Astrocyte (in vitro differentiated cells and primary cell): ENCODE data around the gene DENND2A. TPM values are rescaled to one million over a fixed set of nuclear protein-coding genes. Genes with fewer than 3 reads are reported as not detected.

Source experiments
- DNase-seq: peaks from one replicate; pipeline ENCODE4 v3.0.0-alpha.2; 2010; ENCODE audit warnings: low read depth
- FAIRE-seq: peaks from 2 replicates; lab custom pipeline; 2011; peaks lifted over from hg19 to GRCh38; lab: Jason Lieb, UNC
- H2AFZ ChIP-seq: 2 replicates; pipeline ENCODE4 v1.6.0; 2012; ENCODE audit warnings: low read depth, low read length, inconsistent platforms
- H3K27ac ChIP-seq: 2 replicates; pipeline ENCODE4 v1.5.1; 2011; ENCODE audit warnings: low read depth, low read length, inconsistent platforms
- H3K27me3 ChIP-seq: 2 replicates; pipeline ENCODE4 v1.6.0; 2011; ENCODE audit warnings: low read length, inconsistent platforms; ENCODE audit not compliant: insufficient read depth
- H3K36me3 ChIP-seq: 2 replicates; pipeline ENCODE4 v1.5.1; 2011; ENCODE audit warnings: low read length, inconsistent platforms; ENCODE audit not compliant: insufficient read depth
- H3K4me1 ChIP-seq: 2 replicates; pipeline ENCODE4 v1.5.1; 2011; ENCODE audit warnings: low read length, inconsistent platforms; ENCODE audit not compliant: insufficient read depth
- H3K4me2 ChIP-seq: 2 replicates; pipeline ENCODE4 v1.6.0; 2012; ENCODE audit warnings: low read length, inconsistent platforms
- H3K4me3 ChIP-seq: 2 replicates; pipeline ENCODE4 v1.5.1; 2011; ENCODE audit warnings: low read depth, mild to moderate bottlenecking, low read length, inconsistent platforms; ENCODE audit not compliant: insufficient read depth
- H3K79me2 ChIP-seq: 2 replicates; pipeline ENCODE4 v1.6.0; 2012; ENCODE audit warnings: mild to moderate bottlenecking, low read length, inconsistent platforms; ENCODE audit not compliant: insufficient read depth
- H3K9ac ChIP-seq: 2 replicates; pipeline ENCODE4 v1.6.0; 2012; ENCODE audit warnings: mild to moderate bottlenecking, low read length, inconsistent platforms
- H3K9me3 ChIP-seq: 2 replicates; pipeline ENCODE4 v1.5.1; 2012; ENCODE audit warnings: low read depth, mild to moderate bottlenecking, low read length, inconsistent platforms; ENCODE audit not compliant: insufficient read depth
- H4K20me1 ChIP-seq: 2 replicates; pipeline ENCODE4 v1.6.0; 2012; ENCODE audit warnings: low read length, inconsistent platforms; ENCODE audit not compliant: insufficient read depth
- H3K27ac Mint-ChIP-seq: one replicate; pipeline ENCODE4 v1.8.0; 2021; ENCODE audit warnings: mild to moderate bottlenecking, mixed read lengths; ENCODE audit not compliant: unreplicated experiment
- H3K27me3 Mint-ChIP-seq: one replicate; pipeline ENCODE4 v1.8.0; 2021; ENCODE audit warnings: low read depth, mixed read lengths; ENCODE audit not compliant: unreplicated experiment
- H3K36me3 Mint-ChIP-seq: one replicate; pipeline ENCODE4 v1.8.0; 2021; ENCODE audit warnings: low read depth, mixed read lengths; ENCODE audit not compliant: unreplicated experiment
- H3K4me1 Mint-ChIP-seq: one replicate; pipeline ENCODE4 v1.8.0; 2021; ENCODE audit warnings: low read depth, mixed read lengths; ENCODE audit not compliant: unreplicated experiment
- H3K4me3 Mint-ChIP-seq: one replicate; pipeline ENCODE4 v1.8.0; 2021; ENCODE audit warnings: mild to moderate bottlenecking, moderate library complexity, mixed read lengths; ENCODE audit not compliant: unreplicated experiment
- H3K9me3 Mint-ChIP-seq: one replicate; pipeline ENCODE4 v1.8.0; 2021; ENCODE audit warnings: mild to moderate bottlenecking, mixed read lengths; ENCODE audit not compliant: unreplicated experiment
- EZH2 ChIP-seq: IDR thresholded peaks from 2 replicates; pipeline ENCODE4 v1.6.1; 2012; ENCODE audit warnings: mild to moderate bottlenecking, low read length, inconsistent platforms; ENCODE audit not compliant: insufficient read depth
- total RNA-seq: library from RNA; stranded (reverse); gene quantifications from 2 replicates; pipeline ENCODE4 v1.2.1, GENCODE V29; 2021
- TF ChIP-seq, protein P1 (sequence below): IDR thresholded peaks from 2 replicates; pipeline ENCODE4 v1.5.1; 2011; ENCODE audit warnings: low read depth, mild to moderate bottlenecking, inconsistent platforms, low read length, moderate library complexity; ENCODE audit not compliant: insufficient read depth

Gene DENND2A
- total RNA-seq, 1 donor from 2014 or later = 42.1 TPM

DNA sequence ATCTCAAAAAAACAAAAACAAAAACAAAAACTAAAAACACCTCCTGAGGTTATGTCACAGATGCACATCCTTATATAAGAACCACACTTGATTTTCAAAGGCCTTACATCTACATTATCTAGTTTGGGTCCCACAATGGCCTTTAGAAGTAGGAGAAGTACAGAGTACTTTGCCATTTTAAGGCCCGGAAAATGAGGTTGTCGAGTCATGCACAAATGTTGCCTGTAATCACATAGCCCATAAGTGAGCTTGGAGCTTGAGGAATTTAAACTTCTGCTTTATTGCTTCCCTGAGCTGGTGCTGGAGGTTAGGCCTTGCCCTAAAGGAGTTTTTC is 151.6 kb downstream of the DENND2A start:
- Histone ChIP-seq H2AFZ (no peak overlapping the region), H3K4me3 (no peak overlapping the region), H3K27me3 (peaks cover 2% of the 10 kb centered on the region), H3K4me2 (no peak overlapping the region), H3K4me1 (no peaks in the 10 kb centered on the region), H4K20me1 (no peaks in the 10 kb centered on the region), H3K36me3 (no peaks in the 10 kb centered on the region), H3K27ac (no peak overlapping the region), H3K79me2 (no peaks in the 10 kb centered on the region), H3K9ac (no peak overlapping the region), H3K9me3 (no peaks in the 10 kb centered on the region)
- no peaks in the 10 kb centered on the region for H3K36me3 Mint-ChIP-seq
- TF ChIP-seq EZH2 = no peak
- TF ChIP-seq, protein P1, sequence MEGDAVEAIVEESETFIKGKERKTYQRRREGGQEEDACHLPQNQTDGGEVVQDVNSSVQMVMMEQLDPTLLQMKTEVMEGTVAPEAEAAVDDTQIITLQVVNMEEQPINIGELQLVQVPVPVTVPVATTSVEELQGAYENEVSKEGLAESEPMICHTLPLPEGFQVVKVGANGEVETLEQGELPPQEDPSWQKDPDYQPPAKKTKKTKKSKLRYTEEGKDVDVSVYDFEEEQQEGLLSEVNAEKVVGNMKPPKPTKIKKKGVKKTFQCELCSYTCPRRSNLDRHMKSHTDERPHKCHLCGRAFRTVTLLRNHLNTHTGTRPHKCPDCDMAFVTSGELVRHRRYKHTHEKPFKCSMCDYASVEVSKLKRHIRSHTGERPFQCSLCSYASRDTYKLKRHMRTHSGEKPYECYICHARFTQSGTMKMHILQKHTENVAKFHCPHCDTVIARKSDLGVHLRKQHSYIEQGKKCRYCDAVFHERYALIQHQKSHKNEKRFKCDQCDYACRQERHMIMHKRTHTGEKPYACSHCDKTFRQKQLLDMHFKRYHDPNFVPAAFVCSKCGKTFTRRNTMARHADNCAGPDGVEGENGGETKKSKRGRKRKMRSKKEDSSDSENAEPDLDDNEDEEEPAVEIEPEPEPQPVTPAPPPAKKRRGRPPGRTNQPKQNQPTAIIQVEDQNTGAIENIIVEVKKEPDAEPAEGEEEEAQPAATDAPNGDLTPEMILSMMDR = no peak
- no peaks in the 10 kb centered on the region for H3K27me3 Mint-ChIP-seq
- peaks cover 9% of the 10 kb centered on the region for H3K4me1 Mint-ChIP-seq
- DNase-seq = no peak
- no peaks in the 10 kb centered on the region for H3K9me3 Mint-ChIP-seq
- no peak for FAIRE-seq
- no peak overlapping the region for H3K27ac Mint-ChIP-seq
- H3K4me3 Mint-ChIP-seq = no peak overlapping the region

DNA sequence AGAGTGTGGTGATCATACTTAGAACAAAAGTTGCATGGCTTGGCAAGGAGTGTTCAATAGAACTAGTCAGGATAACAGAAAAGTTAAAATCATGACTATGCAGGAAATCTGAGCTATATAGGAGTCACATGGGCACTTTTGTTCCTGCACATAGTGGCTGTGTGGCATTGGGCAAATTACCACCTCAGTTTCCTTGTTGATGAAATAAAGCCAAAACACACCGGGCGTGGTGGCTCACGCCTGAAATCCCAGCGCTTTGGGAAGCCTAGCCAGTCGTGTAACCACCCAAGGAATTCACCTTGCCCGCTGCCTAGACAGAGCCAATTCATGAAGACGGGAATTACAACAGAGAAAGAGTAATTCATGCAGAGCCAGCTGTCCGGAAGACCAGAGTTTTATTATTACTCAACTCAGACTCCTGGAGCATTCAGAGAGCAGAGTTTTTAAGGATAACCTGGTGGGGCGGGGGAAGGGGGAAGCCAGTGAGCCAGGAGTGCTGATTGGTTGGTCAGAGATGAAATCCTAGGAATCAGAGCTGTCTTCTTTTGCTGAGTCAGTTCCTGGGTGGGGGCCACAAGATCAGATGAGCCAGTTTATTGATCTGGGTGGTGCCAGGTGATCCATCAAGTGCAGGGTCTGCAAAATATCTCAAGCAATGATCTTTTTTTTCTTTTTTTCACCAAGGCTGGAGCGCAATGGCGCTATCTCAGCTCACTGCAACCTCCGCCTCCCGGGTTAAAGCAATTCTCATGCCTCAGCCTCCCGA is 154.9 kb downstream of the DENND2A start:
- Histone ChIP-seq H3K9me3 (no peaks in the 10 kb centered on the region), H3K27ac (no peak overlapping the region), H3K9ac (no peak overlapping the region), H3K4me3 (no peak overlapping the region), H4K20me1 (no peaks in the 10 kb centered on the region), H3K4me1 (no peaks in the 10 kb centered on the region), H2AFZ (no peak overlapping the region), H3K27me3 (peaks cover 2% of the 10 kb centered on the region), H3K4me2 (no peak overlapping the region), H3K79me2 (no peaks in the 10 kb centered on the region), H3K36me3 (no peaks in the 10 kb centered on the region)
- Mint-ChIP-seq H3K27me3 (no peaks in the 10 kb centered on the region), H3K9me3 (no peaks in the 10 kb centered on the region), H3K36me3 (no peaks in the 10 kb centered on the region), H3K27ac (no peak overlapping the region), H3K4me3 (no peak overlapping the region), H3K4me1 (peaks cover 9% of the 10 kb centered on the region)
- TF ChIP-seq EZH2 = no peak
- TF ChIP-seq, protein P1 = no peak
- DNase-seq (no peak), FAIRE-seq (no peak)

DNA sequence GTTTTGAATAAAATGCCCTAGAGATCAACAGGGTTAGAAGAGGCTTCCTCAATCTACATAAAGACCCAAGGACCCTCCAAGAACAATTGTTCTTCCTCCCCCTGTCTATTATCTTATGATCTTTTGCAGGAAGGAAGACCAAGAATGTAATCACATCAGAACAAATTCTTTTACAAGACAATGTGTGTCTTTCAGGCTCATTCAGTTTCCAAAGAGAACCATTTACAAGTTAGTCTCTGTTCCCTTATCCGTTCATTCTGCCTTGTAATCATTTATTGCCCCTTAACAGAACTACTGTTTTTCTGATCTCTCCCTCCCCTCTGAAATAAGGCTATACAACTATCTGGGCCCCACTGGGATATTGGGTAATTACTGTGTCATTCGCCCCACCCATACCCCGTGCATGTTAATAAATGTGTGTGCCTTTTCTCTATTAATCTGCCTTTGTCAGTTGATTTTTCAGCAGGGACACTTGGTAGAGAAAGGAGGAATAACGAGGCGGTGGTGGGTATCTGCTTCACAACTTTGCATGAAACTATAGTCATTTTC is 155.6 kb downstream of the DENND2A start:
- H3K4me1 Mint-ChIP-seq = peaks cover 9% of the 10 kb centered on the region
- H3K4me2 ChIP-seq = no peak overlapping the region

More for the DNA sequence above, 155.6 kb downstream of the DENND2A start:
- Histone ChIP-seq H3K9ac (no peak overlapping the region), H2AFZ (no peak overlapping the region), H3K9me3 (no peaks in the 10 kb centered on the region), H3K79me2 (no peaks in the 10 kb centered on the region), H3K4me1 (no peaks in the 10 kb centered on the region), H3K36me3 (no peaks in the 10 kb centered on the region), H3K27ac (no peak overlapping the region), H3K4me3 (no peak overlapping the region), H4K20me1 (no peaks in the 10 kb centered on the region), H3K27me3 (peaks cover 2% of the 10 kb centered on the region)
- no peak for FAIRE-seq
- Mint-ChIP-seq H3K36me3 (no peaks in the 10 kb centered on the region), H3K27ac (no peak overlapping the region), H3K9me3 (no peaks in the 10 kb centered on the region), H3K27me3 (no peaks in the 10 kb centered on the region), H3K4me3 (no peak overlapping the region)
- no peak for DNase-seq
- no peak for TF ChIP-seq EZH2
- TF ChIP-seq, protein P1 = no peak
